SK-N-SH treated with all-trans-retinoic acid at 6 μM for 48 hours (cell line): ENCODE data around the gene PRSS33.

Source experiments
- ARNTL ChIP-seq: fragments of 450-650 bp; formaldehyde crosslinking; IDR thresholded peaks from 2 replicates; pipeline ENCODE4 v1.5.0; 2020; ENCODE audit warnings: low read depth, mild to moderate bottlenecking, moderate library complexity, borderline replicate concordance
- GLIS3 ChIP-seq: fragments of 250-450 bp; sonication (Bioruptor Pico); IDR thresholded peaks from 2 replicates; pipeline ENCODE4 v1.5.0; 2020; ENCODE audit warnings: mild to moderate bottlenecking, moderate library complexity
- OSR1 ChIP-seq: fragments of 250-450 bp; sonication (Bioruptor Pico); IDR thresholded peaks from 2 replicates; pipeline ENCODE4 v1.8.0; 2022; ENCODE audit warnings: moderate library complexity, mild to moderate bottlenecking, inconsistent platforms
- POU6F1 ChIP-seq: fragments of 250-450 bp; sonication (Bioruptor Pico); IDR thresholded peaks from 2 replicates; pipeline ENCODE4 v1.8.0; 2021; ENCODE audit warnings: low read depth, mild to moderate bottlenecking, moderate library complexity, borderline replicate concordance
- RARB ChIP-seq: fragments of 250-450 bp; sonication (Bioruptor Pico); IDR thresholded peaks from 2 replicates; pipeline ENCODE4 v1.8.0; 2021; ENCODE audit warnings: mild to moderate bottlenecking, moderate library complexity
- TOX ChIP-seq: fragments of 250-450 bp; sonication (Bioruptor Pico); IDR thresholded peaks from 2 replicates; pipeline ENCODE4 v1.8.0; 2021; ENCODE audit warnings: mild to moderate bottlenecking, moderate library complexity, borderline replicate concordance
- ZFP3 ChIP-seq: fragments of 250-450 bp; sonication (Bioruptor Pico); IDR thresholded peaks from 2 replicates; pipeline ENCODE4 v1.5.0; 2020; ENCODE audit warnings: mild to moderate bottlenecking, moderate library complexity
- ZFP30 ChIP-seq: fragments of 450-650 bp; formaldehyde crosslinking; IDR thresholded peaks from 2 replicates; pipeline ENCODE4 v1.5.0; 2022; ENCODE audit warnings: mild to moderate bottlenecking, moderate library complexity
- ZNF565 ChIP-seq: fragments of 450-650 bp; formaldehyde crosslinking; conservative IDR thresholded peaks from 2 replicates; pipeline ENCODE4 v1.5.0; 2020; ENCODE audit warnings: low read depth, mild to moderate bottlenecking, moderate library complexity
- ZNF70 ChIP-seq: fragments of 450-650 bp; formaldehyde crosslinking; IDR thresholded peaks from 2 replicates; pipeline ENCODE4 v1.5.0; 2020; ENCODE audit warnings: mild to moderate bottlenecking, moderate library complexity
- TF ChIP-seq, protein P1 (sequence below): fragments of 250-450 bp; sonication (Bioruptor Pico); IDR thresholded peaks from 2 replicates; pipeline ENCODE4 v1.5.1; 2020; ENCODE audit warnings: low read depth, mild to moderate bottlenecking, moderate library complexity
- TF ChIP-seq, protein P2 (sequence below): fragments of 250-450 bp; sonication (Bioruptor Pico); IDR thresholded peaks from 2 replicates; pipeline ENCODE4 v1.8.0; 2020; ENCODE audit warnings: mild to moderate bottlenecking, moderate library complexity, borderline replicate concordance

GRCh38 chr16:2771496-2772402 lies 15.6 kb downstream of the PRSS33 start:
- TF ChIP-seq GLIS3 (CRISPR knock-in tag) = no peak
- TF ChIP-seq POU6F1 (CRISPR knock-in tag) = no peak
- TF ChIP-seq, protein P1, sequence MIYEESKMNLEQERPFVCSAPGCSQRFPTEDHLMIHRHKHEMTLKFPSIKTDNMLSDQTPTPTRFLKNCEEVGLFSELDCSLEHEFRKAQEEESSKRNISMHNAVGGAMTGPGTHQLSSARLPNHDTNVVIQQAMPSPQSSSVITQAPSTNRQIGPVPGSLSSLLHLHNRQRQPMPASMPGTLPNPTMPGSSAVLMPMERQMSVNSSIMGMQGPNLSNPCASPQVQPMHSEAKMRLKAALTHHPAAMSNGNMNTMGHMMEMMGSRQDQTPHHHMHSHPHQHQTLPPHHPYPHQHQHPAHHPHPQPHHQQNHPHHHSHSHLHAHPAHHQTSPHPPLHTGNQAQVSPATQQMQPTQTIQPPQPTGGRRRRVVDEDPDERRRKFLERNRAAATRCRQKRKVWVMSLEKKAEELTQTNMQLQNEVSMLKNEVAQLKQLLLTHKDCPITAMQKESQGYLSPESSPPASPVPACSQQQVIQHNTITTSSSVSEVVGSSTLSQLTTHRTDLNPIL (CRISPR knock-in tag) = no peak
- TF ChIP-seq ZNF70 = no peak
- TF ChIP-seq RARB (CRISPR knock-in tag) = no peak
- TF ChIP-seq TOX = no peak
- TF ChIP-seq OSR1 (CRISPR knock-in tag) = no peak
- TF ChIP-seq ARNTL (CRISPR knock-in tag) = no peak
- TF ChIP-seq, protein P2, sequence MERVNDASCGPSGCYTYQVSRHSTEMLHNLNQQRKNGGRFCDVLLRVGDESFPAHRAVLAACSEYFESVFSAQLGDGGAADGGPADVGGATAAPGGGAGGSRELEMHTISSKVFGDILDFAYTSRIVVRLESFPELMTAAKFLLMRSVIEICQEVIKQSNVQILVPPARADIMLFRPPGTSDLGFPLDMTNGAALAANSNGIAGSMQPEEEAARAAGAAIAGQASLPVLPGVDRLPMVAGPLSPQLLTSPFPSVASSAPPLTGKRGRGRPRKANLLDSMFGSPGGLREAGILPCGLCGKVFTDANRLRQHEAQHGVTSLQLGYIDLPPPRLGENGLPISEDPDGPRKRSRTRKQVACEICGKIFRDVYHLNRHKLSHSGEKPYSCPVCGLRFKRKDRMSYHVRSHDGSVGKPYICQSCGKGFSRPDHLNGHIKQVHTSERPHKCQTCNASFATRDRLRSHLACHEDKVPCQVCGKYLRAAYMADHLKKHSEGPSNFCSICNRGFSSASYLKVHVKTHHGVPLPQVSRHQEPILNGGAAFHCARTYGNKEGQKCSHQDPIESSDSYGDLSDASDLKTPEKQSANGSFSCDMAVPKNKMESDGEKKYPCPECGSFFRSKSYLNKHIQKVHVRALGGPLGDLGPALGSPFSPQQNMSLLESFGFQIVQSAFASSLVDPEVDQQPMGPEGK (CRISPR knock-in tag) = no peak
- TF ChIP-seq ZFP3 (CRISPR knock-in tag) = no peak
- no peak for TF ChIP-seq ZNF565 (CRISPR knock-in tag)
- no peak for TF ChIP-seq ZFP30
